GM12878 (cell line): Measurements from ENCODE around the gene DNHD1. TPM values are rescaled to one million over a fixed set of nuclear protein-coding genes. Genes with fewer than 3 reads are reported as not detected.

Source experiments
- ATAC-seq: fragments of 200-7000 bp; cut with Tn5 transposase; 3 replicates; pipeline ENCODE4 v1.9.1; 2020; ENCODE audit warnings: mild to moderate bottlenecking, moderate library complexity
- BruUV-seq: library from RNA; stranded (reverse); fragments of 400-500 nt; replicated peaks from 2 replicates; lab custom pipeline; 2021; lab: Mats Ljungman, UMichigan
- CTCF ChIA-PET: fragments of 300-600 bp; sonication (Branson Sonifier 250); formaldehyde crosslinking; extraction: SDS; loops from one replicate; lab custom pipeline; 2021; ENCODE audit warnings: inconsistent platforms; lab: Yijun Ruan, JAX
- POLR2A ChIA-PET: fragments of 350-600 bp; formaldehyde crosslinking; extraction: SDS; loops from one replicate; lab custom pipeline; 2021; ENCODE audit warnings: inconsistent platforms; lab: Charles Lee
- RAD21 ChIA-PET: fragments of 300-600 bp; sonication (Branson Sonifier 250); formaldehyde crosslinking; loops from one replicate; lab custom pipeline; 2023; ENCODE audit warnings: antibody characterized with exemption; ENCODE audit not compliant: unreplicated experiment; lab: Charles Lee
- SMC1A ChIA-PET: fragments of 300-600 bp; sonication (Branson Sonifier 250); formaldehyde crosslinking; loops from one replicate; lab custom pipeline; 2023; ENCODE audit not compliant: unreplicated experiment, uncharacterized antibody; lab: Charles Lee
- DNase-seq: peaks from one replicate; pipeline ENCODE4 v3.0.0-alpha.2; 2011; ENCODE audit warnings: low read depth, low spot score
- FAIRE-seq: peaks from 3 replicates; lab custom pipeline; 2011; peaks lifted over from hg19 to GRCh38; lab: Jason Lieb, UNC
- H2AFZ ChIP-seq: 2 replicates; pipeline ENCODE4 v1.6.0; 2011; ENCODE audit warnings: low read depth, low read length, control low read depth; ENCODE audit not compliant: control insufficient read depth
- H3K27ac ChIP-seq: 2 replicates; pipeline ENCODE4 v1.5.1; 2011; ENCODE audit warnings: control low read depth; ENCODE audit not compliant: control insufficient read depth, insufficient read depth
- H3K27me3 ChIP-seq, 2 experiments: replicated peaks in 1 of 2; 2 replicates each; pipeline versions ENCODE4 v1.6.0 to v1.6.1; 2011; ENCODE audit warnings: low read length in 1 of 2; ENCODE audit not compliant: control insufficient read depth in 2 of 2, insufficient read depth in 2 of 2
- H3K36me3 ChIP-seq, 2 experiments: 2 replicates each; pipeline ENCODE4 v1.5.1; 2011; ENCODE audit warnings: low read length in 1 of 2; ENCODE audit not compliant: control insufficient read depth in 2 of 2, insufficient read depth in 2 of 2
- H3K4me1 ChIP-seq: 2 replicates; pipeline ENCODE4 v1.6.1; 2011; ENCODE audit warnings: mild to moderate bottlenecking, low read length, moderate library complexity, mixed read lengths; ENCODE audit not compliant: control insufficient read depth, insufficient read depth
- H3K4me2 ChIP-seq: 2 replicates; pipeline ENCODE4 v1.6.0; 2011; ENCODE audit warnings: control low read depth; ENCODE audit not compliant: control insufficient read depth, insufficient read depth
- H3K4me3 ChIP-seq: fragments of 200-600 bp; sonication (generic); 2 replicates; pipeline ENCODE4 v1.5.1; 2016
- H3K79me2 ChIP-seq: 2 replicates; pipeline ENCODE4 v1.6.0; 2011; ENCODE audit warnings: low read length; ENCODE audit not compliant: control insufficient read depth, insufficient read depth
- H3K9ac ChIP-seq: 2 replicates; pipeline ENCODE4 v1.8.0; 2011; ENCODE audit warnings: low read length, control low read depth, mixed read lengths; ENCODE audit not compliant: control insufficient read depth, insufficient read depth
- H3K9me3 ChIP-seq: replicated peaks from 3 replicates; pipeline ENCODE4 v1.5.1; 2011; ENCODE audit warnings: mild to moderate bottlenecking, low read length; ENCODE audit not compliant: control insufficient read depth, insufficient read depth
- H4K20me1 ChIP-seq: 2 replicates; pipeline ENCODE4 v1.6.0; 2011; ENCODE audit not compliant: control insufficient read depth, insufficient read depth
- CTCF ChIP-seq, 3 experiments: IDR thresholded peaks in 2 of 3; conservative IDR thresholded peaks in 1 of 3; 2 replicates each; pipeline ENCODE4 v1.5.1; 2011; ENCODE audit warnings: low read depth in 3 of 3, low read length in 3 of 3, mild to moderate bottlenecking in 3 of 3, control low read depth in 2 of 3, moderate library complexity in 2 of 3, inconsistent platforms in 1 of 3, mixed read lengths in 1 of 3; ENCODE audit not compliant: control insufficient read depth in 2 of 3, insufficient read depth in 1 of 3; ENCODE audit errors: extremely low read depth in 1 of 3
- CUX1 ChIP-seq: IDR thresholded peaks from 2 replicates; pipeline ENCODE4 v1.6.1; 2012; ENCODE audit warnings: improper control_type of control experiment, low read depth, low read length; ENCODE audit not compliant: insufficient replicate concordance
- HSF1 ChIP-seq: fragments of 150-350 bp; IDR thresholded peaks from 2 replicates; pipeline ENCODE4 v1.6.1; 2014; ENCODE audit warnings: mild to moderate bottlenecking, low read depth, low read length
- IRF4 ChIP-seq: IDR thresholded peaks from 2 replicates; pipeline ENCODE4 v1.6.1; 2011; ENCODE audit warnings: low read depth, low read length
- MXI1 ChIP-seq: fragments of 150-350 bp; IDR thresholded peaks from 2 replicates; pipeline ENCODE4 v1.6.1; 2011; ENCODE audit warnings: low read depth, mild to moderate bottlenecking, inconsistent platforms, low read length, improper control_type of control experiment
- TARDBP ChIP-seq: IDR thresholded peaks from 2 replicates; pipeline ENCODE4 v1.6.1; 2016; ENCODE audit warnings: borderline replicate concordance
- ZBED1 ChIP-seq: IDR thresholded peaks from 2 replicates; pipeline ENCODE4 v1.6.1; 2016; ENCODE audit warnings: borderline replicate concordance
- ZBTB40 ChIP-seq: fragments of 450-650 bp; IDR thresholded peaks from 2 replicates; pipeline ENCODE4 v1.6.1; 2016; ENCODE audit warnings: mild to moderate bottlenecking, moderate library complexity, borderline replicate concordance
- WGBS: methylation state at CpG from one replicate; pipeline ENCODE4 v1.1.6; 2016; ENCODE audit warnings: low lambda C conversion rate; ENCODE audit not compliant: insufficient replicate concordance, insufficient coverage; ENCODE audit errors: missing lambda C conversion rate; 5-methylcytosine and 5-hydroxymethylcytosine counted together
- in situ Hi-C: fragments of 300-500 bp; cut with MboI; formaldehyde crosslinking; loops from 9 replicates; pipeline ENCODE4 v1.14.3; 2018; ENCODE audit warnings: mixed read lengths
- intact Hi-C: fragments of 100-400 bp; cut with micrococcal nuclease; formaldehyde crosslinking; loops from one replicate; pipeline ENCODE4 v1.14.2; 2022; ENCODE audit not compliant: unreplicated experiment
- polyA plus RNA-seq, 11 experiments: library from polyadenylated mRNA; depleted of rRNA in 4 of 11; unstranded in 6 of 11; stranded (reverse) in 5 of 11; fragments of >200 nt; fragmentation: Nextera tagmentation in 4 of 11; fragmentation: Illumina TruSeq in 1 of 11; extraction: Ambion mirVana in 4 of 11; extraction: Trizol in 1 of 11; gene quantifications; 1 replicate in 1 of 11; 2 replicates in 10 of 11; pipeline versions ENCODE4 v1.2.1 to v1.2.3, GENCODE V29; 2011 to 2016; ENCODE audit warnings: inconsistent platforms in 2 of 11, missing spikeins in 2 of 11, low read depth in 1 of 11
- total RNA-seq, 4 experiments: library from RNA; depleted of rRNA in 3 of 4; stranded (reverse); fragments of >200 nt in 3 of 4; fragmentation: Illumina TruSeq in 1 of 4; extraction: Trizol in 1 of 4; gene quantifications; 2 replicates each; pipeline versions ENCODE4 v1.2.1 to v1.2.3, GENCODE V29; 2013 to 2021

The DNHD1 gene
- total and polyA plus RNA-seq, 10 of the 15 experiments (the other 5 are each of a cell fraction or from before 2014, with no cell fraction given), result 0.99 to 16.9 (median 8.6) TPM

DNA sequence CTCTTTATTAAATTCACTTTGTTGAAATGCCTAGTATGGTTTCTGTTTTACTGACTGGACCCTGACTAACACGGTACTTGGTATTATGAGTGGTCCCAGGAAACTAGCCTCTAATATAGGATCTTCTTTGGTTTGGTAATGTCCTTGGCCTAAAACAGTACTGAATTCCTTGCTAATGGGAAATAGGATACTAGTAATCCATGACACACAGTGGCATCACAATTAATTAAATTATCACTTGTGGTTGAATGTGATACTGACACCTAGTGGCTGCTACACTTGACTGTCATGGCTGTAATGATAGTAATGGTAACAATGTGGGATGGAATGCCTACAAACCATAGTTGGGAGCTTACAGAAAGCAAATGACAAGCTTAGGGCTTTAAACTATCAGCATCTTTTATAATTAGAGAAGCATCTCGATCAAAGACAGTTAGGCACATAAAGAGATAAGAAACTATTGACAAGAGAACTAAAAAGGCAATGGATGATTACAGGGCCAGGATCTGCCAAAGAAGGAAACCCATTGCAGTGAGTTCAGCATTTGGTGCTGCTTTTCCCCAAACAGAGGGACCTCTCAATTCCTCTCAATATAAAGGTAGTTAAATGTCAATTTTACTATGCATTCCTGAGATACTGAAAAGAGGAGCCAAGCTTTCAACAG lies 8.6 kb downstream of the DNHD1 start:
- Histone ChIP-seq H3K27me3 (no peaks in the 10 kb centered on the region), H3K4me1 (no peaks in the 10 kb centered on the region), H3K27ac (no peak overlapping the region), H2AFZ (no peak overlapping the region), H3K79me2 (no peaks in the 10 kb centered on the region), H3K9me3 (no peaks in the 10 kb centered on the region), H3K9ac (no peak overlapping the region), H3K36me3 (no peaks in the 10 kb centered on the region; a peak in 1 of 4 replicates), H3K4me2 (no peak overlapping the region), H3K4me3 (no peak overlapping the region), H4K20me1 (no peaks in the 10 kb centered on the region)
- in situ Hi-C loops, result no loop called here
- ATAC-seq (peak; percentile 91), FAIRE-seq (peak; percentile 52), DNase-seq (no peak)
- 56% methylated on average over 2 of the region's 2 CpGs for WGBS
- ChIA-PET RAD21 (interaction anchor here (0.7 to 5.9 kb wide), 4 partner anchors 61 to 127 kb away, joined by 3 to 76 read pairs (median 22); no protein-coding TSS in a partner anchor), SMC1A (interaction anchor here (0.7 to 6.8 kb wide), 22 partner anchors 10 to 191 kb away, joined by 3 to 101 read pairs (median 4); partner anchors contain the start of gene HPX), POLR2A (interaction anchor here (0.9 kb wide), 1 partner anchor 34 kb away, joined by 3 read pairs; no protein-coding TSS in a partner anchor), CTCF (interaction anchor here (0.6 to 7.2 kb wide), 32 partner anchors 11 to 251 kb away, joined by 3 to 177 read pairs (median 5); partner anchors contain the start of genes ARFIP2, HPX, MRPL17 and SMPD1)
- intact Hi-C loops, result loop anchor here (1.0 kb wide), 2 partner anchors 66 to 126 kb away; no protein-coding TSS in a partner anchor
- no TSS peak for BruUV-seq
- TF ChIP-seq HSF1 (no peak), ZBED1 (no peak), TARDBP (no peak), IRF4 (no peak), ZBTB40 (no peak), CUX1 (no peak), MXI1 (no peak), CTCF (IDR thresholded peaks at IDR 0.05 in 2 of 3, conservative IDR thresholded peaks at IDR 0.05 in 1 of 3; ENCODE audit: control insufficient read depth in 2 of 3, extremely low read depth in 1 of 3, insufficient read depth in 1 of 3, low read depth in 3 of 3, low read length in 3 of 3) (peak; percentile 66 to 71 (median 69); a peak in 5 of 6 replicates)
